HG02943 (cell line): ENCODE results near the gene COL23A1.

Experiments used
- ATAC-seq: cut with Tn5 transposase; IDR thresholded peaks from one replicate; pipeline ENCODE4 v1.9.1; 2021; ENCODE audit warnings: mild to moderate bottlenecking, low read depth, moderate library complexity; ENCODE audit not compliant: unreplicated experiment

The COL23A1 gene

DNA sequence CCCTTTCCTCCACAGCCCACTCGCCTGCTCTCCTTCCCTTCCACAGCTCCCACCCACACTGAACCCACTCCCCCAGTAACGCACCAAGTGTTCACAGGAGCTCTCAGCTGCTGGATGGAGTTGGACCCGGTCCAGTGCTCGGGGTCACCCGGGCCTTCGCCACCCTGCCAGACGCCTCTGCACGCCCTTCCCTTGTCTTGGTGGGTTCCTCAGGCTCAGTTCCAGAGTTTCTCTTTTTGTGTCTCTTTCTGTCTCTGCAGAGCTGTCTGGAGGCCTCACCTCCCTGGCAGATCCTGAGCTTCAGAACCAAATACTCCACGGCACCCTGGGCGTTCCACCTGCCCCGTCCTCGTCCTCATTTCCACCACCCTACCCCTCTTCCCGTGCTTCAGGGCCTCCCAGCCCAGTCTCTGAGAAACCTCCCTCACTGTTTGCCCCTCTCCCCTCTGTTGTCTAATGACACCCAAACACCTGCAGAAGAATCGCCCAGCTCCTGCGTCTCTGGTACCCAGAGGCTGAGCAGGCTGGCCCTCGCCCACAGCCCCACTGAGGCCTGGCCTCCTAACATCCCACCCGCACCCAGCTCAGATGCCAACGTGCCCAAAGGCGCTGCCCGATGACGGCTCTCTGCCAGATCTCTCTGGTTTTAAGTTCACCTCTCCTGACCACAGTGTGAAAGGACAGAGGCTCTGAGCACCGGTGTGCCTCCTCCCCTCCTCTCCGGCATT is 74.3 kb downstream of the COL23A1 start:
- ATAC-seq: no peak

DNA sequence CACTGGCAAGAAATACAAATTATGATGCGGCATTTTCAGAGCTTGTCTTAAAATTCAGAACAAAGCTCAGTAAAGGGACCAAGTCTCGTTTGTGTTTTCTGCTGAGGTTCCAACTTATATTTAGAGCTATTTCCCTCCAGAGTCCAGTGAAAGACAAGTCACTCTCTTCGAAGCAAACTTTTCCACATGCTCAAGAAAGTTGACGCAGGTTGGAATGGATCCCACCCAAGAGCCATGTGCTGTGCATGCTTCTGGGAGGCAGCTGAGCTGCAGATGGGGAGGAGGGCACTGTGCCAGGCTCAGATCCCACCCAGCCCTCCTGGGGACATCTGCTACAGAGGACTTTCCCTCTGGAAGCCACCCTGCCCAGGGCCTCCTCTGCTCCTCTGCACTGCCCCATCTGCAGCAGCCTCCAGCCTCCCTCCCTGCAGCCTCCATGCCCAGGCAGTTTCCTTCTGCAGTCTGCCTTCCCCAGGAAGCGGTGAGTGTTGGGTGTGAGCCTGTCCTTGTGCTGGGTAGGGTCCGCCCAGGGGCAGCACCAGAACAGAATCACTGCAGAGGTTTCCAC is 75.3 kb downstream of the COL23A1 start:
- no peak for ATAC-seq

DNA sequence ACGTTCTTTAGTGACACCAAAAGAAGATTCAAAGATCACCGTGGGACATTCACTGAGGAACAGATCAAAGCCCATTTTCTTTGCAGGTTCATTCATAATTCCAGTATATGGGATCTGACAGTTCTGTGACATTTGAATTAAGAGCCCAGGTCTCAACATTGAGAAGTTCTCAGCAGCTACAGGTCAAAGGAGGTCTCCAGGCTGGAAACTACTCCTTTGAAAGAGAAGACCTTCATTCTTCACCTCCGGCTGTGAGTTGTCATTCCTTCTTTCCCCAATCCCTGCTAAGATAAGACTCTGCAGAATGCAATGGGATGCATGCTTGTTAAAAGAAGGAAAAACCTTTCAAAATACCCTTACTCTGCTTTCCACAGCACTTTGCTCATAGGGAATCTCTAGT is 79.0 kb downstream of the COL23A1 start:
- ATAC-seq: no peak

DNA sequence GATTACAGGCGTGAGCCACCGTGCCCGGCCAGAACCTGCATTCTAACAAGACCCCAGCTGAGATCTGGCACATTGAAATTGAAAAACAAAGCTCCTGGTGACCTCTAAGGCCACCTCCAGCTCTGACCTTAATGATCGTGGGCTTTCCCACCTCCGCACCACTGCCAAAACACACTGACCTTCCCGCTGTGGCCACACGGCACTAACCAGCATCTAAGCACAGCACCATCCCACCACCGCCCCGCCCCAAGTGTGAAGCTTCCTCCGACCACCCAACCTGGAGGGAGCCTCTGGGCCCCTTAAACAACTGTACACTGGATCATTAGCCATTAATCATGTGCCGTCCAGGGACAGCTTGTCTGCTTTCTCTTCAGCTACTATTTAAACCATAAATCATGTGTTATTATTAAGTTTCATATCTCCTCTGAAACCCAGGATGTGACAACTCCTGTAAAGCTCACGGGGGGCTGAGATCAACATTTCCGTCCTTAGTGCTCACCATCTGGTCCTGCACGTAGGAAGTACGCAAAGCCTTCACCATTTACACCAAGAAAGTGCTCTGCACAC is 80.6 kb downstream of the COL23A1 start:
- ATAC-seq: no peak

DNA sequence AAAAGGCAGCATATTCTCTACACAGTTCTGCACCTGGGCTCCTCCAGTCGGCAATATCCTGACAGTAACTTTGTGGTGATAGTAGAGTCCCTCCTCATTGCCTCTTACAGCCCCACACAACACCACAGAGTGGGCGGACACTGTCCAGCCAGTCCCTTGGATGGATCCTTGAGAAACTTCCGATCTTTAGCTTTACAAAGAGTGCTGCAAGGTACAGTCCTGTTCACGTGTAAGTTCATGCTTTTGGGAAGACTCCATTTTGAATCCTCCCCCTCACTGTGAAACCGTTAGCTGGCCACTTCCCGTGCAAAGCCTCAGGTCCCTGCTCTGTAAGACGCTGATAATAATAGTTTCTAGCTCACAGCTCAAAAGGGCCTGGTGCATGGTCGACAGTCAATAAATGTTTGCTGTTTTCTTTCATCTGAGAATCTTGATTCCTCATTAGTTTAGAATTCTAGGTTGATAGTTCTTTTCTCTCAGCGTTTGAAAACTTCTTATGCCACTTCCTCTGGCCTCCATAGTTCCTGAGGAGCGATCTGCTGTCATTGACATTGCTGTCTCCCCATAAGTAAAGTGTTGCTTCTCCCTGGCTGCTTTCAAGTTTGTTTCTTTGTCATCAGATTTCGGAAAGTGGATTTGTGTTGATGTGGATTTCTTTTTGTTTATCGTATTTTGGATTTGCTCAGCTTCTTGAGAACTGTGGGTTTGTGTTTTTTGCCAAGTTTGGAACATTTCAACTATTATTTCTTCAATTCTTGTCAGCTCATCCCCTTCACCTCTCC is 82.9 kb downstream of the COL23A1 start:
- ATAC-seq: no peak

DNA sequence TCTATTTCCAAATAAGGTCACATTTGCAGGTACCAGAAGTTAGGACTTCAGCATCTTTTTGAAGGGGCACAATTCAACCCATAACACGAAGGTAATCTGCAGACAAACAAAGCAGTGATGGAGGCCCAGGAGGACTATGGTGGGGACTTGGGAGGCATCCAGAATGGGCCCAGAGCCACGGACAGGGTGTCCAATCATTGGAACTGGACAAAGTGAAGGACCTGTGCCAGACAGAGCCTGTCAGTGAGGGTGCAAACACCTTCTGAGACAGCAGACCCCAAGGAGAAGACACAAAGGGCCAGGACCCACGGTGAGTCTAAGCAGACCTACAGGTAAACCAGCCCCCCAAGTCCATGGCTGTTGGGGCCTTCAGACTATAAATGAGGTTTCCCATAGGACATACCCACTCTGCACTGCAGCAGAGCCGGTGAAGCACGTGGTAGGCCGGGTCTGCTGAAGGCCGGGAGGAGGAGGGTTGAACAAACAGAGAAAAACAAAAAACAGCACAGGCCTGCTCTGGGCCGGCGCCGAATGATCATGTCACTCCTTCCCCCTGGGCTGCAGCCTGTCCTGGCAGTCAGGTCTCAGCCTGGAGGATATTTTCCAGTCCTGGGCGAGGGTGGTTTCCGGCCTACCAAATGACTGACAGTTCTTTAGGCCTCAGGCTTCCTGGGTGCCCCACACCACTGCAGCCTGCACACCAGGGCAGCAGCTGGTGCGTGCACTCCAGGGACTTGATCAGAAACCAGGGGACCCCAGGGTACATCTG is 84.4 kb downstream of the COL23A1 start:
- no peak for ATAC-seq

DNA sequence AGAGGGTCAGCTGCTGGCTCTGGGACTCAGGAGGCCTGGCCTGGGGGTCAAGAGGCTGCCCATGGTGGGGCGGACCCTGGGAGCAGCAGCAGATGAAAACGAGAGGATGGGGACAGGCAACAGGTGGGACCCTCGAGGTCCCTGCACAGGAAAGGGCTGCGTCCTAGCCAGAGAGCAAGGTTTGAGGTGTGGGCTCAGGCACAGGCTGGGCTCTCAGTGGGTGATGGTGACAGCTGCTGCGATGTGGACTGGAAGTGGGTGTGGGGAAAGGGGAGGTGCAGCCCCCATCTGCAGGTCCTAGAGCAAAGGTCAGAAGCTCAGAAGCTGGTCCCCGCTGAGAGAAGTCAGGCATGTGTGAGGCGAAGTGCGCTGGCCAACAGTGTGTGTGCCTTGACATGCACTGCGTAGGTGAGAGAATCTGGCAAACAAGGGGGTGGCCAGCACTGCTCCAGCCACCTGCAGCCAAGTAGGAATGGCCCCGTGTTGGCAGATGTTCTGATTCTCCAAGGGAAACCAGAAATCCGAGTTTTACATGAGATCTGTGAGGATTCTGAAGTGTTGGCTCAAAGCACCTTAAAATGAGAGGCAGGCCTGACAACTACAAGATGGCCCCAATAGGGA is 85.7 kb downstream of the COL23A1 start:
- ATAC-seq: no peak

DNA sequence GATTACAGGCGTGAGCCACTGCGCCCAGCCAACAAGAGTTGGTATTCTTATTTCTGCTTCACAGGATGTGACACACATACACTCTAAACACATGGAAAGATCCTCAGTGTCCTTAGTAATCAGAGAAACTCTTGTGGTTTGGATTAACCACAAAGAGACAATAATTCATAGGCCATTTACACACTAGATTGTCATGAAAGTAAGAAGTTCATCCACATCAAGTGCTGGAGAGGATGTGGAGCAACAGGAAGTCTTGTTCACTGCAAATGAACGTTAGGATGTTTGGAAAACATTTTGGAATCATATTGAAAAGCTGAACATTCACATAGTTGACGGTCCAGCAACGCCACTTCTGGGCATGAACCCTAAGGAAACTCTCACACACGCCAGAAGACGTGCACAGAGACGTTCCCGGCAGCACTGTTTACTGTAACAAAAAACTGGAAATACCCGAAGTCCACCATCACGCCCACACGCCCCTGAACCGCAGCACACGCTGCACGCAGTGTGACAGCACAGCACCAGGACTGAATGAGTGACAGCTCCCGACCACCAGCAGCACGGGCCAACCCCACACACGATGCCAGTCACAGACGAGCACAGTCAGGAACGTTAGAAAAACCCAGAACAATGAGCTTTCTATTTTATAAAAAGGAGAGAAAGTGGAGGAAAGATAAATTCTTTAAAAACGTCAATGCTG is 87.6 kb downstream of the COL23A1 start:
- no peak for ATAC-seq

DNA sequence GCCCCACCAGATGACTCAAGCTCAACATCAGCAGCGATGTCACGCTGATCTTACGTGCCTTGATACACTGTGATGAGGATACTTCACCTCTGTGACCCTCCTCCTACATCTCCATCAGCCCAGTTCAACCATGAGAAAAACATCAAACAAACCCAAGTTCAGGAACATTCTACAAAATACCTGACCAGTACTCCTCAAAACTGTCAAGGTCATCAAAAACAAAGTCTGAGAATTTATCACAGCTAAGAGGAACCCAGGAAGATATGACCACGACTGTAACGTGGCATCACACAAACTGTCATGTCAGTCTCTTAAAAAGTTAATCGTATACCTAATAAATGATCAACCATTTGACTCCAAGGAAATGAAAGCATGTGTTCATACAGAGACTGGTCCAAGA is 90.8 kb downstream of the COL23A1 start:
- ATAC-seq: no peak

DNA sequence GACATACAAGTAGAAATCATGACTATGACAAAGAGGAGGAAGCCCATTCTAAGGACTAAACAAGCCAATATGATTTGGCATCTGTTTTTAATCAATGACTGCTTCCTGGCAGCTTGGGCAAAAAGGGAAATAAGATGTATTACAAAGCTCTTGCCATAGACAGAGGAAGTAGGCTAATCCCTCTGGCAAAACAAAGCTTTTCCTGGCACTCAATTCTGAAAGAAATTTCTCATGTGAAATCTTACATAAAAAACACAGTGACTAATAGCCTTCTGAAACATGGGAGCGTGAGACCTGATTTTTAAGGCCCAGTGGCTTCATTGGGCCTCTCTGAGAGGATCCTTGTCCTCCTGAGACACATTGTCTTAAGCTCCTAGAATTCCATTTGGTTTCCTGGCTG is 93.6 kb downstream of the COL23A1 start:
- ATAC-seq: no peak

DNA sequence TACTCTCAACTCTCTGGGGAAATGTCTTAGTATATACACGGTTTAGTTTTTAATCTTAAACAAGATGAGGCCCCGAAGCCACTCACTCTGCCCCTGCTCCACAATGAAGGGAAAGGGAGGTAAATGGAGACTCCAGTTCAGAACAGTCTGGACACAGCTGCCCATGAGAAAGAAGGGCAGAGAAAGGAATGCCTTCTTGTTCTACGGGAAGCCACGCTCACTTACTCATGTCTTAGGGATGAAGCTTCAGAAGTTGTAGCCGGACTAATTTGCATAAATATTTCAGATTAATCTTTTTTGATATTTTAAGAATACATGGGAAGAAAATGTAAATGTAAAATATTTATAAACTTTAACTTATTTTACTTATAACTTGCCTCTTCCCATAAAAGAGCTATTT is 94.0 kb downstream of the COL23A1 start:
- ATAC-seq: no peak

DNA sequence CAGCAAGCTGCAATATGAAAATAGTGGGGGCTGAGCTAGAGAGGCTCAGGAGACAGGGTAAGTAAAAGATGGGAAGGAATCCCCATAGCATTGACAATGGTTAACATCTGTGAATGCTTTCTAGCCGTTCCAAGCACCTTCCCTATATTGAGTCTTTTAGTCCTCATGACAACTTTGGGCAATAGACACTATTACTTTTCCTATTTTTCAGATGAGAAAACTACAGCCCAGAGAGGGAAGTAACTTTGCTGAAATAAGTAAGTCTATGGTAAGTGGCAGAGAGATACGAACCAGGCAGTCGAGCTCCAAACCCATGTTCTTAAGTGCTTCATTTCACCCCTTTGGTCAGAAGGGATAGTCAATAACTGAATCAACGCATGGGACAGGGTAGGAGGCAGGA is 94.5 kb downstream of the COL23A1 start:
- ATAC-seq: no peak

DNA sequence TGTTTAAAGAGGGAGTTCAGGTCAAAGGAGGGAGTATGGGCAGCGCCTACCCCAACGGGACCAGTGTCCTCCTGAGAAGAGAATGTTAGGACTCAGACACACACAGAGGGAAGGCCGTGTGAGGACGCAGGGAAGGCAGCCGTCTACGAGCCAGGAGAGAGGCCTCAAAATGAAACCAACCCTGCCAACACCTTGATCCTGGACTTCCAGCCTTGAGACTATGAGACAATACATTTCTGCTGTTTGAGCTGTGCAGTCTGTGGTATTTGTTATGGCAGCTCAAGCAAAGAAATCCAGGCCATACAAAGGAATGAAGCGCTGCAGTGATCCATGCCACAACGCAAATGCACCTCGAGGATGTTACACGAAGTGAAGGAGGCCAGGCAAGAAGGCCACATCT is 97.9 kb downstream of the COL23A1 start:
- no peak for ATAC-seq

DNA sequence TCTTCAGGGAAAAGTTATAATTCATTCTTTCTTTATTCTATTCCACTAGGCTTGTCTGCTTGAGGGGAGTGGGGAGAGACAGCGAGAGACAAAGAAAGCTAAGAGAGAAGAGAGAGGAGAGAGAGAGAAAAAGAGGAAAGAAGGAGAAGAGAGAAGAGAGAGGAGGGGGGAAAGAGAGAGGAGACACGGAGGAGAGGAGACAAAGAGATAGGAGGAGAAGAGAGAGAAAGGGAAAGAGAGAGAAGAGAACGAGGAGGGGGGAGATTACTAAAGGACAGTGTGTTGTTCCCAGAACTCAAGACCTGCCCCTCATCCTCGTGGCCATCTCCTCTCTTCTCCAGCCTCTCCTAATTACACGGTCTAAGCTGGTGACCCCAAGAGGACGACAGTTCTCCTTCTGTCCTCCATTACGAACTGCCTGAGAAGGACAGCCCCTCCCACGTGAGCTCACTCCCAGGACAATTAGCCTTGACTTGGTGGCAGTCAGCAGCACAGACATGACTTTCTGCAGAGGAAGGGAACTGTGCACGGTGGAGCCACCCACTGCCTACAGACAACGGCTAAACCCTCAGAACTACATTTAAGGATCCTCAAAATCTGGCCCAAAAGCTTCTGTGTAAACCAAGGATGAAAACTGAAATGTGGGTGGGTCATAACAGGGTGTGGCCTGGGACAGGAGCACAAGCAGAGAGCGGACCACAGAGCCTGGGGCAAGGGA is 99.1 kb downstream of the COL23A1 start:
- ATAC-seq: no peak

DNA sequence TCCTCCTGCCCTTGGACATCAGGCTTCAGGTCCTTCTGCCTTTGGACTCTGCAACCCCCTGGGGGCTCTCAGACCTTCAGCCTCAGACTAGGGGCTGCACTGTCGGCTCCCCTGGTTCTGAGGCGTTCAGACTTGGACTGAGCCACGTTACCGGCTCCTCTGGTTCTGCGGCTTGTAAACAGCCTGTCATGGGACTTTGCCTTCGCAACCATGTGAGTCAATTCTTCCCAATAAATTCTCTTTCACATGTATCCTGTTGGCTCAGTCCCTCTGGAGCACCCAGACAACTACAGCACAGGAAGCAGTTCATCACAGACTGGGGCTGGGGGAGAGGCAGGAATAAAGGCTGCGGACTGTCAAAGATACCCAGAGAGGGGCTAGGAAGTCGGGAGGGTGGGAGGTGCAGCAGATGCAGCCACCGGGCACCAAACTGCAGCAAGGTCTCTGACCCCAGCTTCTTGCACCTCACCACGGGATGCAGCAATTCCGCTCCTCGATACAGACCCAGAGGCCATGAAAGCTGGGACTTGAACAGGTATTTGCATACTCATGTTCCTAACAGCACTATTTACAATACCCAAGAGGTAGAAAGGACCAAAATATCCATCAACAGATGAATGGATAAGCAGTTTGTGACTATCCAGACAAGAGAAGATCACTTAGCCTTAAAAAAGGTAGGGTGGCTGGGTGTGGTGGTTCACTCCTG is 100.8 kb downstream of the COL23A1 start:
- no peak for ATAC-seq

DNA sequence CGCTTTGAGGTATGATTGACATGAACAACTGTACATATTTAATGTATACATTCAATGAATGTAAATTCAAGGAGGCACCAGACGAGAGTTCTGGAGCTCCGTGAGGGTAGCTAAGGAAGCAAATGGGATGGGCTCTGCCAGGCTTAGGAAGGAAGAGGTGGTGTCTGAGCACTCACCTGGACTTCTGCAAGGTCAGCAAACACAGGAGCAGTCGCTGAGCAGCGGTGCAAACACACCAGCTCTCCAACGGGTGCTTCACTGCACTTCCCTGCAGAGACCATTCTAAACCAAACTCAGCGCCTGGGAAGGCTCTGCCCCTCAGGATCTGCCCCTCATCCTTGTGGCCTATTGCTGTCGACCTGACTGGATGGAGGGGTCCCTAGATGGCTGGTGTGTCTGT is 101.5 kb downstream of the COL23A1 start:
- no peak for ATAC-seq

DNA sequence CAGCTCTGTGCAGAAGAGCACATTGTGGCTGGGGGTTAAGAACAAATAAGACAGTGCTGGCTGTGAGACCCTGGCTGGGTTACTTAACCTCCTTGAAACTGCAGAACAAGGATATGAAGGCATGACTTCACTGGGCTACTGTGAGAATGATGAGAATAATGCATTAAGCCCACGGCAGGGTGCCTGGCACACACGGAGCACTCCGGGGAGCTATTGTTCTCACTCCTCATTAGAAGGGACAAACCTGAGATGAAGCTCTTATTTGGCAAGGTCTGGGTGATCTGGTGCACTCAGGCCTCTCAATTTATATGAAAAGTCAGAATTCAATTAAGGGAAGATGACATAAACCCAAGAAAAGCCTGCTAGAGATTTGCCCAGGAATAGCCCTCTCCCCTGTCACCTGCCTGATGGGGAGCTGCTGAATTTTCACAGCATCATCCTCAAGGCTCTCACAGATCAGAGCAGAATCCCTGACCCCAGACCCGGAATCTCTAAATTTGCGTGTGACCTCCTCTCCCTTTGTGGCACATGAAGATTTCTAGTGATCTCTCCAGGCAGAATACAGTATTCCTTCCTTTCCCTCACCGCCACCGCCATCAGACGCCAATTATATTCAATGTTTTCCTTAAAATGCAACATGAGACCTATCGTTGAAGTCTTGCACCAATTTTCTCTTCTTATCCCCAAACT is 102.1 kb downstream of the COL23A1 start:
- ATAC-seq: no peak
